WTC11 (cell line): ENCODE data around the gene CLRN3.

Experiments used
- CREB1 ChIP-seq: sonication (generic); formaldehyde crosslinking; IDR thresholded peaks from 2 replicates; pipeline ENCODE4 v1.8.0; 2023; ENCODE audit warnings: mild to moderate bottlenecking, missing genetic modification reagents
- CTCF ChIP-seq: fragments of 200-600 bp; IDR thresholded peaks from 2 replicates; pipeline ENCODE4 v1.8.0; 2022; ENCODE audit warnings: antibody characterized with exemption
- ELF4 ChIP-seq: sonication (generic); formaldehyde crosslinking; IDR thresholded peaks from 2 replicates; pipeline ENCODE4 v1.8.1; 2022; ENCODE audit warnings: low read depth, mild to moderate bottlenecking, moderate library complexity, missing genetic modification reagents
- FOXJ3 ChIP-seq: sonication (generic); formaldehyde crosslinking; IDR thresholded peaks from 2 replicates; pipeline ENCODE4 v1.9.0; 2021; ENCODE audit warnings: missing genetic modification reagents, mild to moderate bottlenecking, borderline replicate concordance
- MAX ChIP-seq: sonication (generic); formaldehyde crosslinking; IDR thresholded peaks from 2 replicates; pipeline ENCODE4 v1.8.0; 2022; ENCODE audit warnings: mild to moderate bottlenecking, missing genetic modification reagents
- NFE2L1 ChIP-seq: sonication (generic); formaldehyde crosslinking; IDR thresholded peaks from 2 replicates; pipeline ENCODE4 v1.8.1; 2023; ENCODE audit warnings: missing genetic modification reagents
- NR2C2 ChIP-seq: sonication (generic); formaldehyde crosslinking; IDR thresholded peaks from 2 replicates; pipeline ENCODE4 v1.8.0; 2022; ENCODE audit warnings: mild to moderate bottlenecking, missing genetic modification reagents
- PRDM15 ChIP-seq: sonication (generic); formaldehyde crosslinking; IDR thresholded peaks from 2 replicates; pipeline ENCODE4 v1.8.0; 2022; ENCODE audit warnings: missing genetic modification reagents
- TEAD4 ChIP-seq: sonication (generic); formaldehyde crosslinking; IDR thresholded peaks from 2 replicates; pipeline ENCODE4 v1.8.0; 2022; ENCODE audit warnings: mild to moderate bottlenecking, missing genetic modification reagents
- USF2 ChIP-seq: sonication (generic); formaldehyde crosslinking; IDR thresholded peaks from 2 replicates; pipeline ENCODE4 v1.8.1; 2023; ENCODE audit warnings: mild to moderate bottlenecking, missing genetic modification reagents, moderate library complexity
- ZNF121 ChIP-seq: sonication (generic); formaldehyde crosslinking; IDR thresholded peaks from 2 replicates; pipeline ENCODE4 v1.8.0; 2023; ENCODE audit warnings: missing genetic modification reagents

- no peak for TF ChIP-seq TEAD4 (CRISPR knock-in tag)
- no peak for TF ChIP-seq CTCF
- no peak for TF ChIP-seq PRDM15 (CRISPR knock-in tag)
- TF ChIP-seq USF2 (CRISPR knock-in tag), result no peak
- TF ChIP-seq ELF4 (CRISPR knock-in tag), result no peak
- no peak for TF ChIP-seq MAX (CRISPR knock-in tag)
- no peak for TF ChIP-seq CREB1 (CRISPR knock-in tag)
- TF ChIP-seq NR2C2 (CRISPR knock-in tag), result no peak
- TF ChIP-seq FOXJ3, result no peak
- TF ChIP-seq ZNF121 (CRISPR knock-in tag), result no peak
- TF ChIP-seq NFE2L1 (CRISPR knock-in tag), result no peak
Observed at GRCh38 chr10:127892743-127893142, at the start of gene CLRN3.
